Vagina (tissue), 2 donors: ENCODE measurements around the gene TBC1D8.

Source experiments
- CTCF ChIP-seq, 3 experiments: fragments of 450-650 bp in 2 of 3; fragments of 200-600 bp in 1 of 3; sonication (generic) in 1 of 3; IDR thresholded peaks; one replicate each; pipeline ENCODE4 v1.5.1; 2017 to 2019; ENCODE audit warnings: antibody characterized with exemption in 3 of 3, mild to moderate bottlenecking in 2 of 3, moderate library complexity in 2 of 3
- POLR2AphosphoS5 ChIP-seq, 2 donors: sonication (generic); formaldehyde crosslinking; IDR thresholded peaks; one replicate each; pipeline ENCODE4 v1.9.0; 2017; ENCODE audit warnings: antibody characterized with exemption in 2 of 2, mild to moderate bottlenecking in 2 of 2, low read depth in 1 of 2; ENCODE audit not compliant: insufficient read depth in 1 of 2

DNA sequence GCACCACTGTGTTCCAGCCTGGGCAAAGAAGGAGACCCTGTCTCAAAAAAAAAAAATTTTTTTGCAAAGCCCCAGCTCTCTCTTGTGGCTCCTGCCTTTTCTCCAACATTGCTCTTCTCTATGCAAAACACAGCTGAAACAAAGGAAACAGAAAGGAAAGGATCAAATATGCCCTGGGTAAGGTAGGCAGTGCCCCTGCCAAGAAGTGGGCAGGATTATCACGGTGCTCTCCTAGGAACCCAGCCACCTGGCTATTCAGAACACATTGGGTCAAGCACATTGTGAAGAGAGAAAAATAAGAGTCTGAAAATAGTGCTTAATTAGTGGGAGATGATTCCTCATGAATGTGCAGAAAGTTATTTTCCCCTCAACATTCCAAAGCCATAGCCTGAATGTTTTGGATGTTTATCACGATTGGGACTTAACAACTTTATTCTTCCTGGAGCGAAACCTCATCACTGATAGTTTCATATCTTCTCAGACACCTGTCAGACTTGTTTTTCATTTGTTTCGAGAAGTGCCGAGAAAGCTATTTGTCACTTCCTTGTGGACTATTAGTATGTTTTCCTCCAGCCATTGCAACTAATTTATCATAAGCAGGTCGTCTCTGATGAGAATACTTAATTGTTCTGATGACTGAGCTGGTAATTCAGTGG lies 191.8 kb downstream of the TBC1D8 start:
- TF ChIP-seq CTCF (IDR thresholded peaks at IDR 0.05) (no peak), POLR2AphosphoS5 (IDR thresholded peaks at IDR 0.05; ENCODE audit: insufficient read depth in 1 of 2, low read depth in 1 of 2) (no peak)
